ENCODE data around the gene TBC1D9B. TPM values are rescaled to one million over a fixed set of nuclear protein-coding genes. Genes with fewer than 3 reads are reported as not detected.

The TBC1D9B gene
- total and polyA plus RNA-seq, 8 donors, result 42.1 to 87.2 (median 54.9) TPM

- H3K4me1 ChIP-seq, result peaks cover 0 to 5% (median 0%) of the 10 kb centered on the region in 3 donors
- no peaks in the 10 kb centered on the region for H3K27me3 ChIP-seq
- ATAC-seq (no peak), DNase-seq (no peak), FAIRE-seq (no peak)
- no peaks in the 10 kb centered on the region for H3K9me3 ChIP-seq
- peaks cover 0 to 24% (median 8%) of the 10 kb centered on the region in 3 donors for H3K36me3 ChIP-seq
- 81 to 84% methylated on average over 11 of the region's 11 CpGs for WGBS, 2 donors
- no peak overlapping the region for H3K4me3 ChIP-seq
- intact Hi-C loops (cut with DNase I), result no loop called here
- H3K27ac ChIP-seq, result no peak overlapping the region
- TF ChIP-seq CTCF (IDR thresholded peaks at IDR 0.05), result no peak
These were observed 47.4 kb downstream of the TBC1D9B start for GRCh38 chr5:179860301-179860700.

- Histone ChIP-seq H3K9me3 (no peaks in the 10 kb centered on the region), H3K4me3 (peak within 1 kb of the TSS; percentile 75 to 99 (median 91)), H3K27me3 (no peaks in the 10 kb centered on the region), H3K27ac (peak within 1 kb of the TSS; percentile 76 to 89 (median 82)), H3K36me3 (peaks cover 0 to 13% (median 8%) of the 10 kb centered on the region in 3 donors), H3K4me1 (peaks cover 0 to 5% (median 0%) of the 10 kb centered on the region in 3 donors)
- TF ChIP-seq CTCF (IDR thresholded peaks at IDR 0.05), result no peak
- WGBS, 2 donors, result 0 to 1% methylated on average over 68 to 90 of the region's 90 CpGs
- FAIRE-seq (no peak), ATAC-seq (peak; percentile 97 to 99 (median 98)), DNase-seq (peak; percentile 95 to 98 (median 96))
- intact Hi-C loops (cut with DNase I), result no loop called here
These were observed 48.9 kb downstream of the TBC1D9B start, which contains the start of gene MRNIP for GRCh38 chr5:179858586-179859427. TSS of gene MRNIP (minus strand) at chr5:179858817. CDS start at chr5:179858796, 21 bp downstream.

- intact Hi-C loops (cut with DNase I), result no loop called here
- Histone ChIP-seq H3K36me3 (peaks cover 0 to 7% (median 4%) of the 10 kb centered on the region in 3 donors), H3K4me3 (peak overlapping the region; percentile 75 to 99 (median 91)), H3K9me3 (no peaks in the 10 kb centered on the region), H3K27ac (peak overlapping the region; percentile 76 to 89 (median 82)), H3K4me1 (peaks cover 0 to 5% (median 0%) of the 10 kb centered on the region in 3 donors), H3K27me3 (no peaks in the 10 kb centered on the region)
- DNase-seq (peak in 3 of 6 donors; percentile 33 to 76 (median 71)), ATAC-seq (peak; percentile 54 to 80 (median 68)), FAIRE-seq (no peak)
- TF ChIP-seq CTCF (IDR thresholded peaks at IDR 0.05), result no peak
- WGBS, 2 donors, result 0 to 1% methylated on average over 32 of the region's 32 CpGs
These were observed 49.5 kb downstream of the TBC1D9B start for GRCh38 chr5:179858241-179858585.

- FAIRE-seq, result no peak
These were observed 53.3 kb downstream of the TBC1D9B start for GRCh38 chr5:179854356-179854755.

More at GRCh38 chr5:179854356-179854755, 53.3 kb downstream of the TBC1D9B start:
- Histone ChIP-seq H3K36me3 (peaks cover 0 to 25% (median 0%) of the 10 kb centered on the region in 3 donors), H3K27me3 (no peaks in the 10 kb centered on the region), H3K9me3 (no peaks in the 10 kb centered on the region), H3K4me1 (peaks cover 0 to 5% (median 0%) of the 10 kb centered on the region in 3 donors), H3K4me3 (no peak overlapping the region), H3K27ac (no peak overlapping the region)
- TF ChIP-seq CTCF (IDR thresholded peaks at IDR 0.05), result no peak
- intact Hi-C loops (cut with DNase I), result no loop called here
- peak in 1 of 6 donors; percentile 12 for DNase-seq
- no peak for ATAC-seq
- 92 to 93% methylated on average over 8 of the region's 8 CpGs for WGBS, 2 donors

All from pancreas (tissue), 10 donors.